Activated CD8-positive, alpha-beta memory T cell treated with anti-CD3 and anti-CD28 coated beads, Interleukin-2, amount 50 U/mL, for 1 hour (primary cell): ENCODE data around the gene PIMREG.
"Not testable (repeated sequence)": the region's sequence is repeated elsewhere in the genome, so short reads cannot be mapped to it uniquely, and the experiment has no call there.

Experiments
- DNase-seq: peaks from one replicate; pipeline ENCODE4 v3.0.0-alpha.2; 2020; ENCODE audit errors: extremely low read depth

Gene PIMREG

GRCh38 chr17:6478486-6478885 is 34.2 kb downstream of the PIMREG start:
- no peak for DNase-seq

- DNase-seq: no peak
Observed at GRCh38 chr17:6479622-6480302, 35.5 kb downstream of the PIMREG start.

GRCh38 chr17:6480303-6480675 is 36.0 kb downstream of the PIMREG start:
- no peak for DNase-seq

DNA sequence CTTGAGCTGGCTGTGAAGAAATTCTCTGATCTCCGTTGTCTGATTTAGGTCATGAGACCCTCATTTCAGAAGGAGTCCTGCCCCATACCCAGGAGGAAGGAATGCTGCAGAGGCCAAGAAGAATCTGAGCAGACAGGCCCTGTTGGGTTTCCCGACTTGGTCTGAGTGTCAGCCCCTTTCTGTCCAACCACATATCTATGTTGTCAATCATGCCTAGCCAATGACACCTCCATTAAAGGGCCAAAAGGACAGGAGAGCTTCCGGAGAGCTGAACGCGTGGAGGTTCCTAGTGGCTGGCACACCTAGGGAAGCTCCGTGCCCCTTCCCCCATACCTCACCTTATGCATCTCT is 37.8 kb downstream of the PIMREG start:
- no peak for DNase-seq

DNA sequence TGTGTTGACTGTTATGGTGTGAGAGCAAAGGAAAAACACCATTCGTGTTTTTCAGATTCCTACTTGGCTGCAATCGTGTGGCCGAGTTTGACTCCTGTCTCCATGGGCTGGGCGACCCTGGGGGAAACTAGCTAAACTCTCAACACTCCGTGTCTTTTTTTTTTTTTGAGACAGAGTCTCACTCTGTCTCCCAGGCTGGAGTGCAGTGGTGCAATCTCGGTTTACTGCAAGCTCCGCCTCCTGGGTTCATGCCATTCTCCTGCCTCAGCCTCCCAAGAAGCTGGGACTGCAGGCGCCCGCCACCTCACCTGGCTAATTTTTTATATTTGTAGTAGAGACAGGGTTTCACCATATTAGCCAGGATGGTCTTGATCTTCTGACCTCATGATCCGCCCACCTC is 38.5 kb downstream of the PIMREG start:
- not testable (repeated sequence) for DNase-seq

DNA sequence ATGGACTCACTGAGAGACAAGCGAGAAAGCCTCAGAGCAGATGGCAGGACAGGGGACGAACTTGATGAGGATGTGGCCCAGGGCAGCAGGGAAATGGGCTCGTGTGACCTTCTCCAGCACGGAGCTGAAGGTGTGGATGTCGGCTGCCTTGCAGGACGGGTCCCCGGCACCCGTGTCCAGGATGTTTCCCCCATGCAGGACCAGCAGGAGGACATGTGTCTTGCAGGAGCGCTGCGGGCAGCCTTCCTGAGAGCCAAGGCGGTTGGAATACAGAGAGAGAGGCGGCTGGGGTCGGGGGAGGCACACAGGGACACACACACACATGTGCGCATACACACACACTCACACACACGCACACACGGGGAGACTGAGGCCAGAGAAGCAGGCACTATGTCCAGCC is 39.3 kb downstream of the PIMREG start:
- DNase-seq: no peak

DNA sequence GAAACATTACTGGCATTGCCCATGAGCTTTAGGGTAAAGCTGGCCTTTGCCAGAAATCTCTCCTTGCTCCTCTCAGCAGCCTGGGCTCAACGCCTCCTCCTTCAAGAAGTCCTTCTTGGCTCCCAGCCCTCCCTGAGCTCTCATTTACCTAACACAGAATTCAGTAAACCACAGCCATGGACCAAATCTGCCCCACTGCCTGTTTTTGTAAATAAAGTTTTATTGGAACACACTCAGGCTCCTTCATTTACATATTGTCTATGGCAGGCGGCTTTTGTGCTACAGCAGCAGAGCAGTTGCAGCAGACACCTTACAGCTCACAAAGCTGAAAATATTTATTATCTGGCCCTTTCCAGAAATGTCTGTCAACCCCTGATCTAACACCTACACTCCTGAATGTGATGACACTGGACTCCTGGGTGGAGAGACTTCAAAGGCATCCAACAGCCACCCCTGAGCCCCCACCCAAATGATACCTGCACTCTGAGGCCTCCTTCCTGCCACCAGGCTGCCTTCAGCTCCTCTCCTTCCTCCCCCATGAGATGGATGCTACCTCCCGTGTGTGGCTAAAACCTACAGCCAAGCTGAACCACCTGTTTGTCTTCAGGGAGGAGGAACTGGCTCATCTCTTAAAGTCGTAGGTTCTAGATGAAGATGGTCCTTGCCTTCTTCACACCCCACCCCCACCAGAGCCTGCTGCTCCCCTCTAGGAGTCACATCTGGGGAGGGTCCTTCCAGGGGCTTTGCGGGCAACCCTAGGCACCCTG is 41.6 kb downstream of the PIMREG start:
- no peak for DNase-seq

DNA sequence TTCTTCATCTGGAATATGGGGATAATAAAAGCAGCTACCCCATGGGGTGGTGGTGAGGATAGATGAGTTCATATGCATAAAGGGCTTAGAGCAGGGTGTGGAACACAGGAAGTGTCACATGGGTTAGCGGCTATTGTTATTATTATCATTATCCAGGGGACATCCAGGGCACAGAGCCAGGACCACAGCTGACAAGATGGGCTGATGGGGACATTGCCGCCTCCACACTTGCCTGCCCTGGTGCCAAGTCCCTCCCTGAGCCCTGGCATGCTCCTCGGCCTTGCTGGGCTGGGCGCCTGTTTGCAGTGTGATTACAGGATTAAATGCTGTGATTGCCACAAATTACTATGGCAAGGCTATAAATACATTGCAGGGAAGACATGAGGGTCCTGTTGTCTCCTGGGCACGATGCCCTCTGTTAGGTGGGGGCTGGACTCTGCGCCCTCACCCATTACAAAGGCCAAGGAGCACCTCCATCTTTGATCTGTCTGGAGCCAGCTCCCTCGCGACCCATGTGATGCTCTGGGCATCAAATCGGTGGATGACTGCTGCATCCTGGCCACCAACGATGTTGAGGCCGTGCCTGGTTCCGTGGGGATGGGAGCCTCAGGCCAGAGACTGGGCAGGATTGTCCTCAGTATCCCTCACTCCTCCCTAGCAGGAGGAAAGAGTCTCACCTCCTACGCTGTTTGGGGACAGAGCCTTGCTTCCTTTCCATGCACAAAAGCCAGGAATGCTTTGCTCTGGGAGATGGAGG is 43.2 kb downstream of the PIMREG start:
- DNase-seq: no peak

GRCh38 chr17:6488008-6488539 is 43.8 kb downstream of the PIMREG start:
- DNase-seq: no peak

DNA sequence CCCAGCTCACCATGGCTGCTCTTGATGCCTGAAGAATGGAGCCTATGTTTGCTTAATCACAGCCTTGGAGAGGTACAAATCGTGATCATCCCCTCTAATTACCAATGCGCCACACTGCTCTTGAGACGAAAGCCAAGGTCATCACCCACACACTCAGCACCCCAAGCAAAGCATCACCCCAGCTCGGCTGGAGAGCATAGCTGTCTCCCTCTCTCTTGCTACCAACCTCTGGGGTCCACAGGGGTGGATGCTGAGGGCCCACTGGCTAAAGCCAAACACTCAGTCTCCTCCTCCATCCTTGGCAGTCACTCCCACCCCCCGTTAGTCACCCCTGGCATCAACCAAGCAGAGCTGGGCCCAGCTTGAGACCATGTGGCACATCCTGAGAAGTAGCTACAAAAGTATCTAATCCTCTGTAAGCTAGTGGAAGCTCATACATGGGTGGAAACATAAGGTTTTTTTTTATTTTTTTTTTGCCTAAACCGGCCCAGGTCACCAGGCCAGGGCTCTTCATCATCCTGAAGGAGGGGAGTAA is 44.8 kb downstream of the PIMREG start:
- no peak for DNase-seq

DNA sequence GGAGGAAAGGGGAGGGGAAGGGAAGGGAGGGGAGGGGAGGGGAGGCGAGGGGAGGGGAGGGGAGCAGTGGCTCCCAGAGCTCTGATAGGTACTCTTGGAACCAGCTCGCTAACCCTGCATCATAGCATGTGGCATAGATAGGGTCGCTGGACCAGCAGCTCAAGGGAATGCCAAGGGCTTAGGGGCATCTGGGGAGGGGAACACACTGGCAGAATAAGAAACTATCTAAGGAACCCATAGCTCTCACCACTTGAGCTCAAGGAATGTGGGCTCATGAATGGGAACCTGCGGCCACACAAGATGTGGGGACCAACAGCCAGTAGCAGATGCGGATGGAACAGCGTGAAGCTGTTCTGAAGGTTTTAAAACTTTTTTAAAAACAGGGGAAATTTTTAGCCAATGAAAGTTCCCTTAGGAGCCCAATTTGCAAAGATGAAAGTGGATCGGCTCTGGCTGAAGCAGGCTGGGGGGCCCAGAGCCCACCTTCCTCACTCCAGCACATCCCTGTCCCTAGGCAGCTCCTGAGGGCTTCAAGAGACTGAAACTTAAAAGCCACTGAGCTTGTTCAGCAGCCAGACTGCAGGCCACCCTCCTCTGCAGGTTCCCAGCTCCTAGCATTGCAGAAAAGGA is 46.9 kb downstream of the PIMREG start:
- DNase-seq: no peak

DNA sequence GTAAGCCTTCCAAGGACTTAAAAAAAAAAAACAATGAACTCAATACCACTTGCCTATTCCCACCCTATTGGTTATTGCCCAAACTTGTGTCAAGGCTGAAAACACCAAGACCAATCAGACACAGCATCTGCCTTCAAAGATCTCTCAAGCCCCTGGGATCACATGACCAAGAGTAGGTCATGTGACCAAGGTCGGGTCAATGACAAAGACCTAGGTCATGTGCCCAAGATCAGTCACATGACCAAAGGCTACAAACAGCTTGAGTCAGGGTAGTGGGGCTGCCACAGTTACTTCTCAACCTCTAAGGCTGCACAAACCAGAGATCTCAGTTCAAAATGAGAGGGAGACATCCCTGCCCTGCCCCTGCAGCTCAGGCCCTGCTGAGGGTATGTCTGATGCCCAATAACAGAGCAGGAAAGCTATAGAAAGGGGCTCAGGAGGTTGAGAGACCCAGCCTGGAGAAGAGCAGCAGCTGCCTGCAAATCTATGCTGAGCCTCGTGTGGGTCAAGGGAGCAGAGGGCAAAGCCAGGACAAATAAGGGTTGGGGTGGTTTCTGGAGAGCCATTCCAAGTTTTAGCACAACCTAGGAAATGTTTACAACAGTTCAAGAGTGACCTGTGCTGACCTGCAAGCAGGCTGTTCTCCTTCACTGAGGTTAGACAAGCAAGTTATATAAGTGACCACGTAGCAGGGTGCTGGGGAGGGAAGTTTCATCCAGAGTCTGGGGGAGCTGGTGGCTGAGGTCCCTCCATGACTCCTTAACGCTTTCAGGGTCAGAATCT is 48.8 kb downstream of the PIMREG start:
- no peak for DNase-seq

DNA sequence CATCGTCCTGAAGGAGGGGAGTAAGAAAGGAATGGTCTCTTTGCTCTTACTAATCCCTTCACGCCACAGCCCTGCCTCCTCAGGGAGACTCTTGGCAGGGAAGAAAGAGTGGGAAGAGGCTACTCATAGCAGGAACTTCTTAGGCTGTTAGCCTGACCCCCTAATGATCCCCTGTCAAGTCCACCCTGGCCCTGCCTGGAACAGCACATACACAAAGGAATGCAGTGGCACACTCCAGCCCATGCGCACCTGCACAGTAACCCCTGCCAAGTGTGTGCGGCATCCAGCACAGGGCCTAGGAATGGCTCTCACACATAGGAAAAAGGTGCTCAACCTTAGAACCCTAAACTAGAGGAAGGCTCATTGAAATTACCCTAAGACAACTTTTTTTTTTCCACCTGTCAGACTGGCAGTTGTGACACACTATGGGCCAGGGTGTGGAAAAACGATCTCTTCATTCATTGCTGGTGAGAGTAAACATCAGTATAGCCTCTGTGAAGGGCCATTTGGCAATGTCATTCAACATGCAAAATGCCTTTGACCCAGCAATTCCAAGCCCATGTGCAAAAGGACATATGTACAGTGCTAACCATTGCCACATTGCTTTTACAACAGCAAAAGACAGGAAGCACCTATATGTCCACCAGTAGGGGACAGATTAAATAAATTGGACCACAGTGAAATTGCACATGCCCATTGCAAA is 50.1 kb downstream of the PIMREG start:
- no peak for DNase-seq

DNA sequence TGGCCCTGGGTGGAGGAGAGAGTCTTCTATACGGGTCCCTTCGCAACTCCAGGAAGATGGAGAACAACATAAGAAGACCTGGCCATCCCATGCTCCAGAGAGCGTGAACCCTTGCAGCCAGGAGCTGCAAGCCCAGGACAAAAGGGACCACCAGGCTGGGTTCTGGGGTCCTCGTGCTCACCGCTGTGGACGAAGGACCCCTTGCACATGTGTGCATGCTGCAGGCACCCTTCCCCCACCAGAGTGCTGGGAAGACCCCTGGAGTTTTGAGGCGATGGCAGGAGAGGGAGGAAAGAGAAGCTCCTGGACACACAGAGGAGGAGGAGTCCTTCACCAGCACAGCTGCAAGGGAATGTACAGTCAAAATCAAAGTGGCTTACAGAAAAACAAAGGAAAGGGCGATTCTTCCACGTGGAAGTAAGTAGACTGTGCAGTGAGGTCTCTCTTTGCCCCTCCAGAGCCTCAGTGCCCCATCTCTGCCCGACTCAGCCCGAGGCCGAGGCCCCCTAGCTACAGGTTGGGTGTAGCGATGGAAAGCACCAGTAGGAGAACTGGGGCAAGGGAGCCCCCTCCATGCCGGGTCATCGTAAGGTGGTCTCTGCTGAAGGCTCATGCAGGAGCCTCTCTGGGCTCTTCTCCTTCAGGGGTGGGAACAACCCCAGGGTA is 51.3 kb downstream of the PIMREG start:
- no peak for DNase-seq

DNA sequence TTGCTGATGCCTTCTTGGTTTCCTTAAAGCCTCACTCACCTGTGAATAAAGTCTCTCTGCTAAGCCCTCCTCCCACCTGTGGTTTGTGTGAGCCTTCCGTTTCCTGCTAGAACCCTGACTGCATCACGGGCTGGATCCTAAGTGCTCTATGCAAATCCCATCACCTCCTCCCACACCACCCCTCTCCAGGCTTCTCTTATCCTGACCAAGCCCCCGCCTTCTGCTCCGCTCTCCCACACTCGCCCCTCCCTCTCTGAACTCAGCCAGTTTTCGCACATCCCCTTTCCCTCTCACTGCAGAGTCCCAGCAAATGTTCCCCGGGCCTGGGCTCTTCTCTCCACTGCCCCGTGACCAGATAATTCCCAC is 51.8 kb downstream of the PIMREG start:
- no peak for DNase-seq

DNA sequence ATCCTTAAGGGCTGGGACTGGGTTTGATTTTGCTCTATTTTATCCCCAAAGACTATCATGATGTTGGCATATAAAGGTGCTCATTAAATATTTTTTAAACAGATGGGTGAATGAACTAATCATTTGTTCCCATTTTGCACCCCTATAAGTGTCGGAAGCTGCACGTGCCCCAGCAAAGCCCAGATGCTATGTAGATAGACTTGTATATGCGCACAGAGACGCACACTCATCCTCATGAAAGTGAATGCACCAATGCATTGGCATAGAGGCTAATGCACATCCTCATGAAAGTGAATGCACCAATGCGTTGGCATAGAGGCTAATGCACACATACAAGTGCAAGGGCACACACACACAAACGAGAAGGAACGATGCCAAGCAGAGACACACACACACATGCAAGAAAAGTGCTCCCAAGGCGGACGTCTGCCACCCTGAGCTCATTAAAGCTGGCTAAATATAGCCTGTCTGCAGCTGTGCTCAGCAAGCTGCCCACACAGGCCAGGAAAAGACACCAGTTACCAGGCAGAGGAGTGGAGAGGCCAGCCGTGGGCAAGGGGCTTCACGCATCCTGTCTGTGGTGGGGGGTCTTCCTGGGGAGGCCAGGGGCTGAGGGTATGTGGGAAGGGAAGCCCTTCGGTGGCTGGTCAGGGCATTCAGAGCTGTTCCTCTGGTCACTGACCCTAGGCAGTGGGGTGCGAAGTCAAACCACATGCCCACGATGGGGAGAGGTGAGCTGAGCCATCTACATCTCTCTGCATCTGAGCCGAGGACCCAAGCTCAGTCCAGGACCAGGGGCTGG is 52.6 kb downstream of the PIMREG start:
- DNase-seq: no peak

- DNase-seq: no peak
Observed at GRCh38 chr17:6497496-6498221, 53.4 kb downstream of the PIMREG start.

GRCh38 chr17:6498356-6498755 is 54.1 kb downstream of the PIMREG start:
- DNase-seq: no peak
